Measurements from ENCODE around the gene MYO1H. TPM values are rescaled to one million over a fixed set of nuclear protein-coding genes. Genes with fewer than 3 reads are reported as not detected.

The MYO1H gene
- total RNA-seq, 2 experiments from 2014 or later = 0.28 to 0.59 TPM

DNA sequence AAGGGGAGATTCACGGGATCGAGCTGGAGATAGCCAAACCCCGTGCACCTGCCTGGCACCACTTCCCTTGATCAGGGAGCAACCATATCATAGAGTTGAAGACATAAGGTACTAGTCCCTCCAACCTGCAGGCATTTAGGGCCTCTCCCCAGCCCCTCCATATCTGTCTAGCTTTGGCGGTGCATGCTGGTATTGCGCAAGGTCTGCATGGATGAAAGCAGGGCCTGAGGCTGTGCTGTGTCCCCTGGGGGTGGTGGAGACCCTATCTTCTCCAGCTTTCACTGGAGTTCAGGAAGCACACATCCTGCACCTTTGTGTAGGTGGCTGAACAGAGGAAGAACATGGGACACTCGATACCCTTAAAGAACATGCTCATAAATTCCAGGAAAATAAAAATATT, 82.5 kb downstream of the MYO1H start:
- DNase-seq (ENCODE audit: low spot score) = no peak
- Histone ChIP-seq H3K9me2 (ENCODE audit: insufficient read depth, low read length) (no peaks in the 10 kb centered on the region), H2AFZ (ENCODE audit: low read length) (no peak overlapping the region), H3K4me2 (ENCODE audit: low read length) (no peak overlapping the region), H3K4me3 (ENCODE audit: low read depth, low read length, poor library complexity, severe bottlenecking) (no peak overlapping the region), H3K36me3 (ENCODE audit: insufficient read depth, low read length) (no peaks in the 10 kb centered on the region), H3K9me3 (ENCODE audit: low read length) (no peaks in the 10 kb centered on the region), H3K79me2 (ENCODE audit: insufficient read depth, low read depth, low read length) (no peaks in the 10 kb centered on the region), H4K20me1 (ENCODE audit: insufficient read depth, low read length) (no peaks in the 10 kb centered on the region), H3K4me1 (ENCODE audit: insufficient read depth, low read length, poor library complexity, severe bottlenecking) (no peaks in the 10 kb centered on the region), H3K27ac (ENCODE audit: low read depth, low read length, poor library complexity, severe bottlenecking) (no peak overlapping the region)
- CTCF ChIA-PET (ENCODE audit: unreplicated experiment) = interaction anchor here (0.6 kb wide), 1 partner anchor 104 kb away, joined by 3 read pairs; no protein-coding TSS in a partner anchor
- no TSS peak for BruUV-seq (replicated peaks)
- no peak for TF ChIP-seq EZH2phosphoT487 (IDR thresholded peaks at IDR 0.05; ENCODE audit: borderline replicate concordance, low read depth, low read length)
- TF ChIP-seq CTCF (conservative IDR thresholded peaks at IDR 0.05; ENCODE audit: low read length) = no peak
- intact Hi-C loops (cut with micrococcal nuclease; ENCODE audit: unreplicated experiment) = no loop called here
- POLR2A ChIA-PET = interaction anchor here (0.7 kb wide), 2 partner anchors 19 to 665 kb away, joined by 3 to 4 read pairs; no protein-coding TSS in a partner anchor

- H2AFZ ChIP-seq (ENCODE audit: low read length) = no peak overlapping the region
- CTCF ChIA-PET (ENCODE audit: unreplicated experiment) = interaction anchor here (0.8 kb wide), 1 partner anchor 20 kb away, joined by 3 read pairs; no protein-coding TSS in a partner anchor
- TF ChIP-seq CTCF (conservative IDR thresholded peaks at IDR 0.05; ENCODE audit: low read length) = no peak
- no peak for TF ChIP-seq EZH2phosphoT487 (IDR thresholded peaks at IDR 0.05; ENCODE audit: borderline replicate concordance, low read depth, low read length)
- POLR2A ChIA-PET = no interaction called here
- H3K79me2 ChIP-seq (ENCODE audit: insufficient read depth, low read depth, low read length) = no peaks in the 10 kb centered on the region
- no peaks in the 10 kb centered on the region for H4K20me1 ChIP-seq (ENCODE audit: insufficient read depth, low read length)
- no peak for DNase-seq (ENCODE audit: low spot score)
- no peaks in the 10 kb centered on the region for H3K9me3 ChIP-seq (ENCODE audit: low read length)
- H3K4me2 ChIP-seq (ENCODE audit: low read length) = no peak overlapping the region
- intact Hi-C loops (cut with micrococcal nuclease; ENCODE audit: unreplicated experiment) = no loop called here
- no peak overlapping the region for H3K4me3 ChIP-seq (ENCODE audit: low read depth, low read length, poor library complexity, severe bottlenecking)
- H3K4me1 ChIP-seq (ENCODE audit: insufficient read depth, low read length, poor library complexity, severe bottlenecking) = no peaks in the 10 kb centered on the region
- H3K27ac ChIP-seq (ENCODE audit: low read depth, low read length, poor library complexity, severe bottlenecking) = no peak overlapping the region
- no peaks in the 10 kb centered on the region for H3K9me2 ChIP-seq (ENCODE audit: insufficient read depth, low read length)
- BruUV-seq (replicated peaks) = no TSS peak
- no peaks in the 10 kb centered on the region for H3K36me3 ChIP-seq (ENCODE audit: insufficient read depth, low read length)
Measured at GRCh38 chr12:109432431-109432830, 84.7 kb downstream of the MYO1H start.

DNA sequence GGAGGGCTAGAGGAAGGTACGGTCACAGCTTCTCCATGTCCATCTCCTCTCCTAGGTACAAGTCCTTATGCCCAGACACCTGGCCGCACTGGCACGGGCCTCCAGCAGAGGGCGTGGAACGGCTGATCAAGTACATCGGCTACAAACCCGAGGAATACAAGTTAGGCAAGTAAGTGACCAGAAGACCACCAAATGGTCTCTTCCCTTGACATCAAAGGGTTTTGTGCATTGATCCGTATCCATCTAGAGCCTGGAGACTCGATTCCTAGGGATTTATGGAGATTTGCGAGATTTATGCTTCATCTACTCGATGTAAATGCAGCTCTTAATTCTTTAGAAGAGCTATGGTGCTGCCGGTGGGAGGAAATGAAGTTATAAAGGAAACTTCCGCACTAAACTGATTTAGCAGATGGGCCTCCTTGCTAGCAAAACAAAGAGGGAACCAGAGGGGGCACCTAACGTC, 85.2 kb downstream of the MYO1H start:
- Histone ChIP-seq H3K4me1 (ENCODE audit: insufficient read depth, low read length, poor library complexity, severe bottlenecking) (no peaks in the 10 kb centered on the region), H3K4me3 (ENCODE audit: low read depth, low read length, poor library complexity, severe bottlenecking) (no peak overlapping the region), H3K4me2 (ENCODE audit: low read length) (peak overlapping the region; percentile 15; the same call in 1 of the 2 replicates), H3K27ac (ENCODE audit: low read depth, low read length, poor library complexity, severe bottlenecking) (no peak overlapping the region), H2AFZ (ENCODE audit: low read length) (peak overlapping the region; percentile 37; the same call in 1 of the 2 replicates), H3K79me2 (ENCODE audit: insufficient read depth, low read depth, low read length) (no peaks in the 10 kb centered on the region), H3K9me3 (ENCODE audit: low read length) (no peaks in the 10 kb centered on the region), H3K36me3 (ENCODE audit: insufficient read depth, low read length) (no peaks in the 10 kb centered on the region), H3K9me2 (ENCODE audit: insufficient read depth, low read length) (no peaks in the 10 kb centered on the region), H4K20me1 (ENCODE audit: insufficient read depth, low read length) (no peaks in the 10 kb centered on the region)
- peak; percentile 91 for TF ChIP-seq CTCF (conservative IDR thresholded peaks at IDR 0.05; ENCODE audit: low read length)
- TF ChIP-seq EZH2phosphoT487 (IDR thresholded peaks at IDR 0.05; ENCODE audit: borderline replicate concordance, low read depth, low read length) = no peak
- no TSS peak for BruUV-seq (replicated peaks)
- ChIA-PET CTCF (ENCODE audit: unreplicated experiment) (interaction anchor here (0.8 to 1.1 kb wide), 2 partner anchors 17 to 20 kb away, joined by 3 read pairs; no protein-coding TSS in a partner anchor), POLR2A (no interaction called here)
- intact Hi-C loops (cut with micrococcal nuclease; ENCODE audit: unreplicated experiment) = no loop called here
- peak; percentile 74 for DNase-seq (ENCODE audit: low spot score)

All from OCI-LY7 (cell line).